ENCODE measurements around the gene CD74. TPM values are rescaled to one million over a fixed set of nuclear protein-coding genes. Genes with fewer than 3 reads are reported as not detected.

The CD74 gene
- total and polyA plus RNA-seq, 10 of the 15 experiments (the other 5 are each of a cell fraction or from before 2014, with no cell fraction given) = 1,387 to 11,063 (median 3,922) TPM

DNA sequence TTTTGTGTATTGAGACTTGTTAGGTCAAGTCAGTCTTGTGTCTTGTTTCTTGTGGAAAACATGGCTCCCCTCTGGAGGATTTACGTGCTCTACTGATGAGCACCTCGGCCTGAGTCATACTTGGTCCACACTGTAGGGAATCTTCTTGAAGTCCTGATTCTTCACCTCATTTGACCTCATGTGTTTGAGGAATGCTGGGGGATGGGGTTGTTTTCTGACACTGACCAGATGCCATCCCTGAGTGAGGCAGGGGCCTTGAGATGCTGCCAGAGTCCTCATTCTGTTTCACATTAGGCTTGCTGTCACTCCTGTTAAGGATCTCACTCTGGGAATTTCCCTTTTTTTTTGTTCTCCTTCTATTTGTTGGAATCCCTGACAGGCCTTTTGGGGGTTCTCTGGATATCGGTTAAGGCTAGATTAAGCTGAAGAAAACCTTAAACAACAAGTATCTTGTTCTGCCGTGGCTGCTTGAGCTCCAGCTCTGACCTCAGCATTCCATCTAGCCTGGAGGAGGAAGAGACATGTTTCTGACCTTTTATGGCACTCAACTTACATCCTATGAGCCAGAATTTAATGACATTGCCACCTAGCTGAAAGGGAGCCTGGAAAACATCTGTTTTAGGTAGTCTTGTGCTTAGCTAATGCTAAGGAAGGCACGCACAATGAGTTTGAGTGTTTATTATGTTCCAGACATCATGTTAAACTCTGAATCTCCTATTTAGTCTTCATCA, 34.6 kb downstream of the CD74 start:
- DNase-seq (ENCODE audit: low read depth, low spot score) (no peak), ATAC-seq (no peak), FAIRE-seq (no peak)
- peaks cover 44 to 71% of the 10 kb centered on the region in 2 experiments for H3K36me3 ChIP-seq (ENCODE audit: control insufficient read depth in 2 of 2, insufficient read depth in 2 of 2, low read length in 1 of 2)
- no peaks in the 10 kb centered on the region for H3K9me3 ChIP-seq (replicated peaks; ENCODE audit: control insufficient read depth, insufficient read depth, low read length)
- no peak overlapping the region for H3K4me3 ChIP-seq
- no peak overlapping the region for H3K4me2 ChIP-seq (ENCODE audit: control insufficient read depth, insufficient read depth)
- ChIA-PET SMC1A (ENCODE audit: uncharacterized antibody, unreplicated experiment) (no interaction called here), RAD21 (ENCODE audit: unreplicated experiment) (no interaction called here), POLR2A (interaction anchor here (0.6 kb wide), 1 partner anchor 18 kb away, joined by 5 read pairs; no protein-coding TSS in a partner anchor), CTCF (interaction anchor here (0.8 to 0.9 kb wide), 2 partner anchors 14 to 58 kb away, joined by 3 to 4 read pairs; no protein-coding TSS in a partner anchor)
- no TSS peak for BruUV-seq (replicated peaks)
- intact Hi-C loops (cut with micrococcal nuclease; ENCODE audit: unreplicated experiment) = no loop called here
- no peak overlapping the region for H2AFZ ChIP-seq (ENCODE audit: control insufficient read depth, low read depth, low read length)
- no peaks in the 10 kb centered on the region for H3K27me3 ChIP-seq (replicated peaks in 1 of 2; ENCODE audit: control insufficient read depth in 2 of 2, insufficient read depth in 2 of 2, low read length in 1 of 2)
- in situ Hi-C loops (cut with MboI) = no loop called here
- 99% methylated on average over 5 of the region's 5 CpGs for WGBS (ENCODE audit: insufficient coverage, insufficient replicate concordance, low lambda C conversion rate, missing lambda C conversion rate)
- H3K27ac ChIP-seq (ENCODE audit: control insufficient read depth, insufficient read depth) = no peak overlapping the region
- H3K9ac ChIP-seq (ENCODE audit: control insufficient read depth, insufficient read depth, low read length) = no peak overlapping the region
- H3K79me2 ChIP-seq (ENCODE audit: control insufficient read depth, insufficient read depth, low read length) = no peaks in the 10 kb centered on the region
- no peaks in the 10 kb centered on the region for H3K4me1 ChIP-seq (ENCODE audit: control insufficient read depth, insufficient read depth, low read length)
- no peaks in the 10 kb centered on the region for H4K20me1 ChIP-seq (ENCODE audit: control insufficient read depth, insufficient read depth)
- TF ChIP-seq SRF (IDR thresholded peaks at IDR 0.05; ENCODE audit: low read depth in 2 of 2, low read length in 2 of 2) (no peak), KAT2A (conservative IDR thresholded peaks at IDR 0.05; ENCODE audit: control insufficient read depth, low read depth, low read length) (no peak), BHLHE40 (IDR thresholded peaks at IDR 0.05; ENCODE audit: borderline replicate concordance in 1 of 2, low read depth in 2 of 2, low read length in 1 of 2) (no peak), SIX5 (IDR thresholded peaks at IDR 0.05; ENCODE audit: low read depth, low read length, severe bottlenecking) (no peak), ZNF622 (IDR thresholded peaks at IDR 0.05) (no peak), PAX5 (IDR thresholded peaks at IDR 0.05; ENCODE audit: borderline replicate concordance, low read depth, low read length) (no peak), SREBF2 (IDR thresholded peaks at IDR 0.05; ENCODE audit: low read length) (no peak), RAD51 (IDR thresholded peaks at IDR 0.05) (no peak), RUNX3 (IDR thresholded peaks at IDR 0.05; ENCODE audit: low read length) (no peak), MTA2 (IDR thresholded peaks at IDR 0.05; ENCODE audit: low read depth) (no peak), CBX3 (IDR thresholded peaks at IDR 0.05; ENCODE audit: borderline replicate concordance, low read depth) (no peak), IKZF1 (conservative IDR thresholded peaks at IDR 0.05) (no peak), ZNF217 (IDR thresholded peaks at IDR 0.05) (no peak), NFYB (IDR thresholded peaks at IDR 0.05; ENCODE audit: insufficient read depth, low read depth, low read length) (no peak), CHD2 (IDR thresholded peaks at IDR 0.05; ENCODE audit: borderline replicate concordance, low read depth, low read length) (no peak)
- TF ChIP-seq, protein P1, sequence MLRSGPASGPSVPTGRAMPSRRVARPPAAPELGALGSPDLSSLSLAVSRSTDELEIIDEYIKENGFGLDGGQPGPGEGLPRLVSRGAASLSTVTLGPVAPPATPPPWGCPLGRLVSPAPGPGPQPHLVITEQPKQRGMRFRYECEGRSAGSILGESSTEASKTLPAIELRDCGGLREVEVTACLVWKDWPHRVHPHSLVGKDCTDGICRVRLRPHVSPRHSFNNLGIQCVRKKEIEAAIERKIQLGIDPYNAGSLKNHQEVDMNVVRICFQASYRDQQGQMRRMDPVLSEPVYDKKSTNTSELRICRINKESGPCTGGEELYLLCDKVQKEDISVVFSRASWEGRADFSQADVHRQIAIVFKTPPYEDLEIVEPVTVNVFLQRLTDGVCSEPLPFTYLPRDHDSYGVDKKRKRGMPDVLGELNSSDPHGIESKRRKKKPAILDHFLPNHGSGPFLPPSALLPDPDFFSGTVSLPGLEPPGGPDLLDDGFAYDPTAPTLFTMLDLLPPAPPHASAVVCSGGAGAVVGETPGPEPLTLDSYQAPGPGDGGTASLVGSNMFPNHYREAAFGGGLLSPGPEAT (IDR thresholded peaks at IDR 0.05; ENCODE audit: low read depth) = no peak
- TF ChIP-seq, protein P2, sequence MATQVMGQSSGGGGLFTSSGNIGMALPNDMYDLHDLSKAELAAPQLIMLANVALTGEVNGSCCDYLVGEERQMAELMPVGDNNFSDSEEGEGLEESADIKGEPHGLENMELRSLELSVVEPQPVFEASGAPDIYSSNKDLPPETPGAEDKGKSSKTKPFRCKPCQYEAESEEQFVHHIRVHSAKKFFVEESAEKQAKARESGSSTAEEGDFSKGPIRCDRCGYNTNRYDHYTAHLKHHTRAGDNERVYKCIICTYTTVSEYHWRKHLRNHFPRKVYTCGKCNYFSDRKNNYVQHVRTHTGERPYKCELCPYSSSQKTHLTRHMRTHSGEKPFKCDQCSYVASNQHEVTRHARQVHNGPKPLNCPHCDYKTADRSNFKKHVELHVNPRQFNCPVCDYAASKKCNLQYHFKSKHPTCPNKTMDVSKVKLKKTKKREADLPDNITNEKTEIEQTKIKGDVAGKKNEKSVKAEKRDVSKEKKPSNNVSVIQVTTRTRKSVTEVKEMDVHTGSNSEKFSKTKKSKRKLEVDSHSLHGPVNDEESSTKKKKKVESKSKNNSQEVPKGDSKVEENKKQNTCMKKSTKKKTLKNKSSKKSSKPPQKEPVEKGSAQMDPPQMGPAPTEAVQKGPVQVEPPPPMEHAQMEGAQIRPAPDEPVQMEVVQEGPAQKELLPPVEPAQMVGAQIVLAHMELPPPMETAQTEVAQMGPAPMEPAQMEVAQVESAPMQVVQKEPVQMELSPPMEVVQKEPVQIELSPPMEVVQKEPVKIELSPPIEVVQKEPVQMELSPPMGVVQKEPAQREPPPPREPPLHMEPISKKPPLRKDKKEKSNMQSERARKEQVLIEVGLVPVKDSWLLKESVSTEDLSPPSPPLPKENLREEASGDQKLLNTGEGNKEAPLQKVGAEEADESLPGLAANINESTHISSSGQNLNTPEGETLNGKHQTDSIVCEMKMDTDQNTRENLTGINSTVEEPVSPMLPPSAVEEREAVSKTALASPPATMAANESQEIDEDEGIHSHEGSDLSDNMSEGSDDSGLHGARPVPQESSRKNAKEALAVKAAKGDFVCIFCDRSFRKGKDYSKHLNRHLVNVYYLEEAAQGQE (IDR thresholded peaks at IDR 0.05; ENCODE audit: low read depth, low read length) = no peak

All from GM12878 (cell line).